ENCODE data around the gene ZFHX3.

ZFHX3 gene

GRCh38 chr16:72824027-72824426, 223.9 kb downstream of the ZFHX3 start:
- DNase-seq (ENCODE audit: low spot score) = no peak

- no peak for DNase-seq (ENCODE audit: low spot score)
Measured at GRCh38 chr16:72821185-72821950, 226.6 kb downstream of the ZFHX3 start.

GRCh38 chr16:72819345-72819744, 228.6 kb downstream of the ZFHX3 start:
- no peak for DNase-seq (ENCODE audit: low spot score)

- no peak for DNase-seq (ENCODE audit: low spot score)
Measured at GRCh38 chr16:72818236-72818845, 229.6 kb downstream of the ZFHX3 start.

- no peak for DNase-seq (ENCODE audit: low spot score)
Measured at GRCh38 chr16:72815348-72816318, 232.3 kb downstream of the ZFHX3 start.

GRCh38 chr16:72814226-72814625, 233.7 kb downstream of the ZFHX3 start:
- no peak for DNase-seq (ENCODE audit: low spot score)

- no peak for DNase-seq (ENCODE audit: low spot score)
Measured at GRCh38 chr16:72812672-72813071, 235.3 kb downstream of the ZFHX3 start.

GRCh38 chr16:72811876-72812275, 236.1 kb downstream of the ZFHX3 start:
- no peak for DNase-seq (ENCODE audit: low spot score)

- no peak for DNase-seq (ENCODE audit: low spot score)
Measured at GRCh38 chr16:72811188-72811720, 236.7 kb downstream of the ZFHX3 start.

GRCh38 chr16:72810480-72810879, 237.4 kb downstream of the ZFHX3 start:
- DNase-seq (ENCODE audit: low spot score) = no peak

GRCh38 chr16:72809446-72809845, 238.5 kb downstream of the ZFHX3 start:
- peak; percentile 22 for DNase-seq (ENCODE audit: low spot score)

GRCh38 chr16:72808754-72809153, 239.2 kb downstream of the ZFHX3 start:
- DNase-seq (ENCODE audit: low spot score) = no peak

- no peak for DNase-seq (ENCODE audit: low spot score)
Measured at GRCh38 chr16:72807245-72807644, 240.7 kb downstream of the ZFHX3 start.

GRCh38 chr16:72805486-72805885, 242.4 kb downstream of the ZFHX3 start:
- DNase-seq (ENCODE audit: low spot score) = no peak

- DNase-seq (ENCODE audit: low spot score) = no peak
Measured at GRCh38 chr16:72800524-72801161, 247.3 kb downstream of the ZFHX3 start.

- DNase-seq (ENCODE audit: low spot score) = no peak
Measured at GRCh38 chr16:72798264-72798663, 249.7 kb downstream of the ZFHX3 start.

- DNase-seq (ENCODE audit: low spot score) = no peak
Measured at GRCh38 chr16:72797621-72798020, 250.3 kb downstream of the ZFHX3 start.

- no peak for DNase-seq (ENCODE audit: low spot score)
Measured at GRCh38 chr16:72796222-72796621, 251.7 kb downstream of the ZFHX3 start.

GRCh38 chr16:72794986-72795385, 252.9 kb downstream of the ZFHX3 start:
- DNase-seq (ENCODE audit: low spot score) = no peak

GRCh38 chr16:72794319-72794718, 253.6 kb downstream of the ZFHX3 start:
- no peak for DNase-seq (ENCODE audit: low spot score)

GRCh38 chr16:72793716-72794115, 254.2 kb downstream of the ZFHX3 start:
- DNase-seq (ENCODE audit: low spot score) = no peak

GRCh38 chr16:72793017-72793416, 254.9 kb downstream of the ZFHX3 start:
- no peak for DNase-seq (ENCODE audit: low spot score)
